Measurements from ENCODE around the gene SLC6A19.

Gene SLC6A19

DNA sequence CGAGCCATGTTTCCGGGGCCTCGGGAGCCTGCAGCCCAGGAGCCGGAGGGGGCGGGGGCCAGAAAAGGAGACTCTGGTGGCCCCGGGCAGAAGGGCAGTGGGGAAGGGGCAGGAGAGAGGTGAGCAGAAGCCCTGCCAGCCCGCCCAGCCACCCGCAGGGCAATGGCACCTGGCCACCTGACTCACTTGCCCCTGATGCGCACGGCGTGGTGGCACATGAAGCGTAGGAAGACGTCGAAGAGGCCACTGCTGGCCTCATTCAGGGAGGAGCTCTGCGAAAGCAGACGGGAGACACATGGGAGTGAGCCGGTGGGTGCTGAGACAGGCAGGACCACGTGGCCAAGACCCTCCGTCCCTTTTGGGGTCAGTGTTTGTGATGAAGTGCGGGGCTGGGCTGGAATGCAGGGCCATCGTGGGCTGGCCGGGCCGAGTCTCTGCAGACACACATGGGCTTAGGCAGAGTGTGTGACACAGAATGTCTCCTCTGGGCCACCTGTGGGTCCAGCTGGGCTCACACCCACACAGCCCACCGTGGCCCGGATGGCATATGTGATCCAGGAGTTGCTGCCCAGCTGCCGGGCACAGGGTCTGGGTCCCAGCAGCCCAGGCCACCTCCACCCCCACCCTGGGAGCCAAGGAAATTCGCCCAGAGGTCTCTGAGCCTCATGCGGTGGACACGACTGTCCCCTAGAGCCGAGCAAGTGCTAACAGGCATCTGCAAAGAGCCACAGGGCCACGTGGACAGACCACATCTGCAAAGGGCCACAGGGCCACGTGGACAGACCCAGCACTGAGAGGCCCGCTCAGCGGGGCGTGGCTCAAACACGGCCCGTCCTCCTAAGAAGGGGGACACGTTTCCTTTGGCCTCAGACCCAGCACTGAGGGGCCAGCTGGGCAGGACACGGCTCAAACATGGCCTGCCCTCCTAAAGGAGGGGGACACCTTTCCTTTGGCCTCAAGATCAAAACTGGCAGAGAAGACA, 69.8 kb downstream of the SLC6A19 start:
- no peak for DNase-seq

DNA sequence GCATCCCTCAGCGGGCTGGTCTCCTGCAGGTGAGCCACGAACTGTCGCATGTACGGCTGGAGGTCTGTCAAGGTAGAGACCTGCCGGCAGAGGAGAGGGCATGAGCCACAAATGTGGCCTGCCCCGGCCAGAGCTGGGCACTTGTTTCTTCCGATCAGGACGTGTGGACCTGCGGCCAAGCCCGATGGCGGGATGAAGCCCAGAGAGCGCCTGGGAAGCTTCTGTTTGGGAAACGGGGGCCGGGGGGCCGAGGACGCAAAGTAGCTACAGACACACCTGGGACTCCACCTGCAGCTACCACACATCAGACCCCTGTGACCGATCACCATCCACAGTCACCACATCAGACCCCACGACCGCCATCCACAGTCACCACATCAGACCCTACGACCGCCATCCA, 70.8 kb downstream of the SLC6A19 start:
- DNase-seq = no peak

DNA sequence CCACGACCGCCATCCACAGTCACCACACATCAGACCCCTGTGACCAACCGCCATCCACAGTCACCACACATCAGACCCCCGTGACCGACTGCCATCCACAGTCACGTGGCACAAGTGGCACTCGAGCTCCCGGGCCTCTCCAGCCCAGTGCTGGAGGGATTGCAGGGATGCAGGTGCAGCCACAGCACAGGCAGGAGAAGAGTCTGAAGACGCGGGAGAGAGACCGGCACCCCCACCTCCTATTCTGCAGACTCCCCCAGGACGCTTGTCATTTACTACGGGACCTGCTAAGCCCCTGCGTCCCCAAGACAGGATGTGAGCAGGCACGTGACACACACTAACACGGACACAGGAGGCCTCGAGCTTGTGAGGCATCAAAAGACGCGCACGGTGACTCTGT, 72.3 kb downstream of the SLC6A19 start:
- no peak for DNase-seq

DNA sequence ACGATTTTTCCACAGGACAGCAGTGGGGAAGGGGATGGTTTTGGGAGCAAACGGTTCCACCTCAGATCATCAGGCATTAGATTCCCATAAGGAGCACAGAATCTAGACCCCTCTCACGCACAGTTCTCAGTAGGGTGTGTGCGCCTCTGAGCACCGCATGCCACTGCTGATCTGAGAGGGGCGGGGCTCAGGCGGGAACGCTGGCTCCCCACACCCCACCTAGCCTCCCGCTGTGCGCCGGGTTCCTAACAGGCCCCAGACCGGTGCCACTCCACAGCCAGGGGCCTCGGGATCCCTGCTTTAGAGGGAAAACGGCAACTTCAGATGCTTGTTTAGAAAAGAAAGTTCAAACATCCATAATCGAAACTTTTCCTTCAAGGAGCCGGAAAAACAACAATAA, 73.1 kb downstream of the SLC6A19 start:
- DNase-seq = no peak

Measured in activated effector memory CD4-positive, alpha-beta T cell treated with Interleukin-2 at 50 U/mL for 16 hours (primary cell).